Heart right ventricle (tissue), 16 donors: ENCODE measurements around the gene KLHL30. TPM values are rescaled to one million over a fixed set of nuclear protein-coding genes. Genes with fewer than 3 reads are reported as not detected.

Experiments
- ATAC-seq, 8 donors: fragments of 200-7000 bp; cut with Tn5 transposase; one replicate each; pipeline ENCODE4 v1.9.1; 2020; ENCODE audit warnings: mild to moderate bottlenecking in 8 of 8, moderate library complexity in 8 of 8, moderate number of reproducible peaks in 1 of 8
- DNase-seq, 2 donors: peaks; one replicate each; pipeline ENCODE4 v3.0.0-alpha.2; 2020
- H3K27ac ChIP-seq, 10 donors: fragments of 200-600 bp; sonication (generic) in 2 of 10; one replicate each; pipeline versions ENCODE4 v1.5.0 to v1.8.0; 2020 to 2022; ENCODE audit warnings: mild to moderate bottlenecking in 3 of 10
- H3K27me3 ChIP-seq, 7 donors: fragments of 200-600 bp; one replicate each; pipeline ENCODE4 v1.8.0; 2021 to 2022; ENCODE audit warnings: mild to moderate bottlenecking in 2 of 7
- H3K36me3 ChIP-seq, 9 donors: fragments of 200-600 bp; sonication (generic) in 1 of 9; one replicate each; pipeline versions ENCODE4 v1.5.0 to v1.8.0; 2020 to 2022; ENCODE audit warnings: mild to moderate bottlenecking in 2 of 9
- H3K4me1 ChIP-seq, 9 donors: fragments of 200-600 bp; sonication (generic) in 1 of 9; one replicate each; pipeline versions ENCODE4 v1.5.0 to v1.8.0; 2020 to 2022; ENCODE audit warnings: mild to moderate bottlenecking in 4 of 9
- H3K4me3 ChIP-seq, 10 donors: fragments of 200-600 bp; sonication (generic) in 2 of 10; one replicate each; pipeline versions ENCODE4 v1.5.0 to v1.8.0; 2020 to 2022; ENCODE audit warnings: mild to moderate bottlenecking in 7 of 10, moderate library complexity in 2 of 10
- H3K9me3 ChIP-seq, 11 donors: fragments of 200-600 bp in 10 of 11; sonication (generic) in 2 of 11; one replicate each; pipeline versions ENCODE4 v1.5.0 to v1.8.0; 2013 to 2022; ENCODE audit warnings: mild to moderate bottlenecking in 2 of 11, control low read depth in 1 of 11, moderate library complexity in 1 of 11
- WGBS, 2 donors: extraction: QIAGEN DNeasy Blood & Tissue Kit; methylation state at CpG; one replicate each; pipeline ENCODE4 v1.1.7; 2013; ENCODE audit warnings: inconsistent platforms in 1 of 2; 5-methylcytosine and 5-hydroxymethylcytosine counted together
- intact Hi-C, 10 donors: fragments of 100-400 bp; cut with DNase I; formaldehyde crosslinking; loops; one replicate each; pipeline versions ENCODE4 v1.11.1 to v1.14.2; 2022
- polyA plus RNA-seq, 2 donors: library from polyadenylated mRNA; stranded (reverse); fragments of 200-250 nt; gene quantifications; one replicate each; pipeline ENCODE4 v1.2.3, GENCODE V29; 2013
- total RNA-seq, 10 donors: library from RNA; stranded (reverse); fragmentation: NEBNext Ultra II Directional in 3 of 10; extraction: Animal tissue kit (Norgen Biotek cat#: 25700) in 3 of 10; gene quantifications; one replicate each; pipeline versions ENCODE4 v1.2.1 to v1.2.4, GENCODE V29; 2021 to 2023
- TF ChIP-seq, protein P1 (sequence below), 9 donors: fragments of 200-600 bp; sonication (generic) in 2 of 9; IDR thresholded peaks; one replicate each; pipeline versions ENCODE4 v1.5.0 to v1.8.0; 2021 to 2022; ENCODE audit warnings: antibody characterized with exemption in 9 of 9, mild to moderate bottlenecking in 5 of 9, moderate library complexity in 1 of 9
- donor health status: Arrhythmogenic right ventricular cardiomyopathy.
- donor health status: ischemic (EF 13 %, LVEDD 7.1; RV severe dilation, severe dysfunction).
- donor health status: healthy with polysubstance abuse.
- donor health status: DM: no; HTN: yes; CAD: no.
- donor health status: DM: no; HTN: no; CAD: no.
- donor health status: ischemic (EF 25% LVEDD 6.9; RV normal size, moderate dysfunction).
- donor health status: ischemic (EF 25% LVEDD 5.7; RV mildly dilated, moderate dysfunction).
- donor health status: healthy.
- donor health status: DM: yes; HTN: yes; CAD: no.
- donor health status: Ischemic cardiomyopathy.
- donor health status: ischemic (EF 35%, LVEDD 5.7; RV mildly dilated, moderate dysfunction).
- donor health status: nonischemic (EF 11% LVEDD 7.7; RV severe dilation, severe dysfunction).
- donor health status: DM: yes; HTN: yes; CAD: no.
- donor health status: PGD.
- donor health status: ischemic (EF 29% LVEDD 5.4; RV normal size, mild dysfunction).
- donor health status: nonischemic (EF 23%, LVEDD 6.1; RV moderate dilation, normal function).

KLHL30 gene
- total and polyA plus RNA-seq, 12 donors = 3.0 to 30.1 (median 25.9) TPM

DNA sequence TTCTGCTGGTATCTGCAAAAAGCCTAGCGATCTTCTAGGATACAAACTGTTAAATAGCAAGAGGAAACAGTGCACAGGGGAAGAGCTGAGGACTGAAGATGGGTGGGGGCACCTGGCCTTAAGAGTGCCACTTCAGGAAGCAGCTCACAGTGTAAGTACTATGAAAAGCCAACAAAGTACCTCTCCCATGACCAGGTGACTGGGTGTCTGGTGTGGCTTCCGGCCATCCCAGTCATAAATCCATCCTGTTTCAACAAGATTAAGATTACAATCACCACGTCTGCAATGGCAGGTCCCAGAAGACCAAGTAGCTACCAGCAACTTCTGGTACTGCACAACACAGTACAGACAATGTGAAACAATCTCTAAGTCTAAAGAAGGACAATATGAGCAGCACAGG is 36.2 kb downstream of the KLHL30 start:
- intact Hi-C loops = no loop called here
- Histone ChIP-seq H3K4me3 (no peak overlapping the region), H3K9me3 (no peaks in the 10 kb centered on the region), H3K27ac (no peak overlapping the region), H3K36me3 (peaks cover 0 to 100% (median 64%) of the 10 kb centered on the region in 9 donors), H3K4me1 (peaks cover 0 to 13% (median 8%) of the 10 kb centered on the region in 9 donors), H3K27me3 (no peaks in the 10 kb centered on the region)
- TF ChIP-seq, protein P1, sequence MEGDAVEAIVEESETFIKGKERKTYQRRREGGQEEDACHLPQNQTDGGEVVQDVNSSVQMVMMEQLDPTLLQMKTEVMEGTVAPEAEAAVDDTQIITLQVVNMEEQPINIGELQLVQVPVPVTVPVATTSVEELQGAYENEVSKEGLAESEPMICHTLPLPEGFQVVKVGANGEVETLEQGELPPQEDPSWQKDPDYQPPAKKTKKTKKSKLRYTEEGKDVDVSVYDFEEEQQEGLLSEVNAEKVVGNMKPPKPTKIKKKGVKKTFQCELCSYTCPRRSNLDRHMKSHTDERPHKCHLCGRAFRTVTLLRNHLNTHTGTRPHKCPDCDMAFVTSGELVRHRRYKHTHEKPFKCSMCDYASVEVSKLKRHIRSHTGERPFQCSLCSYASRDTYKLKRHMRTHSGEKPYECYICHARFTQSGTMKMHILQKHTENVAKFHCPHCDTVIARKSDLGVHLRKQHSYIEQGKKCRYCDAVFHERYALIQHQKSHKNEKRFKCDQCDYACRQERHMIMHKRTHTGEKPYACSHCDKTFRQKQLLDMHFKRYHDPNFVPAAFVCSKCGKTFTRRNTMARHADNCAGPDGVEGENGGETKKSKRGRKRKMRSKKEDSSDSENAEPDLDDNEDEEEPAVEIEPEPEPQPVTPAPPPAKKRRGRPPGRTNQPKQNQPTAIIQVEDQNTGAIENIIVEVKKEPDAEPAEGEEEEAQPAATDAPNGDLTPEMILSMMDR (IDR thresholded peaks at IDR 0.05) = no peak
- WGBS, 2 donors = 84 to 85% methylated on average over 3 of the region's 3 CpGs
- no peak for DNase-seq
- ATAC-seq = no peak

DNA sequence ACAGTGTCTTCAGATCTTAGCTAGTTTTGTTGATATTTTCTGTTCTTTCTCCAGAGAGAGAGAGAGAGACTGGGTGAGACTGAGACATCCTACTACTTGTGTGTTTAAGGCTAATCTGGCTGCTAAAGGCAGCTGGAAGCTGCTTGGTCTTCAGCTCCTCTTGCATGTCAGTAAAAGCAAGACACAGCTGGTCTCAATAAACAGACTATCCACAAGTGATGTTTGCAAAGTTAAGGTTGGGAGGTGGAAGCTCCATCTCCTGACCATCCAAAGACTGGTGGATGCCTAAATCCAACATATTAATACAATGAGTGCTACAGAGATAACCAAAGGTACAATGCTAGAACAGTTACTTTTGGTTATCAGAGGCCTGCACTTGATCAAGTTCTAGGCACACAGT is 38.1 kb downstream of the KLHL30 start:
- ATAC-seq (no peak), DNase-seq (no peak)
- H3K36me3 ChIP-seq = peaks cover 0 to 100% (median 70%) of the 10 kb centered on the region in 9 donors
- TF ChIP-seq, protein P1 (IDR thresholded peaks at IDR 0.05) = no peak
- H3K9me3 ChIP-seq = no peaks in the 10 kb centered on the region
- no peak overlapping the region for H3K4me3 ChIP-seq
- H3K27me3 ChIP-seq = no peaks in the 10 kb centered on the region
- no peak overlapping the region for H3K27ac ChIP-seq
- intact Hi-C loops = no loop called here
- H3K4me1 ChIP-seq = no peaks in the 10 kb centered on the region

DNA sequence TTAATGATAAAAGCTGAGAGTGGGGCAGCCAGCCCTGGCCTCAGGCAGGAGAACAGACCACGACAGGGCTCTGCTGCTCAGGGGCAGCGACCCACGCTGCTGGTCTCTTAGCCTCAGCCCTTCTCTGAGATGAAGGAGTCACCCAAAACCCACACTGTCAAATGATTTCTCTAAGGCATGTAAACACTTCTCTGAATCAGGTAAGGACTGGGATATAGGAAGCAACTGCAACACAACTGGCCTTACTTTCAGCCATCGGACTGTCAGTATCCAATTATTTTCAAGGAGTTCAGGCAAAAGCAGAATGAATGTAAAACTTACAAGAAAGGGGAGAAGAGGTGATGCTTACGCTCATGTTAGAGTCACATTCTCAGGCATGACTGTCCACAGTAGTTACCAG is 42.1 kb downstream of the KLHL30 start:
- intact Hi-C loops = loop anchor here in 1 of 10 donors (10.0 kb wide), 1 partner anchor 74 kb away; no protein-coding TSS in a partner anchor
- Histone ChIP-seq H3K27ac (no peak overlapping the region), H3K27me3 (no peaks in the 10 kb centered on the region), H3K36me3 (peaks cover 0 to 100% (median 83%) of the 10 kb centered on the region in 9 donors), H3K9me3 (no peaks in the 10 kb centered on the region), H3K4me1 (peaks cover 0 to 11% (median 0%) of the 10 kb centered on the region in 9 donors), H3K4me3 (no peak overlapping the region)
- whole genome bisulfite sequencing, 2 donors = 89 to 94% methylated on average over 5 of the region's 5 CpGs
- TF ChIP-seq, protein P1 (IDR thresholded peaks at IDR 0.05) = no peak
- no peak for ATAC-seq
- no peak for DNase-seq

DNA sequence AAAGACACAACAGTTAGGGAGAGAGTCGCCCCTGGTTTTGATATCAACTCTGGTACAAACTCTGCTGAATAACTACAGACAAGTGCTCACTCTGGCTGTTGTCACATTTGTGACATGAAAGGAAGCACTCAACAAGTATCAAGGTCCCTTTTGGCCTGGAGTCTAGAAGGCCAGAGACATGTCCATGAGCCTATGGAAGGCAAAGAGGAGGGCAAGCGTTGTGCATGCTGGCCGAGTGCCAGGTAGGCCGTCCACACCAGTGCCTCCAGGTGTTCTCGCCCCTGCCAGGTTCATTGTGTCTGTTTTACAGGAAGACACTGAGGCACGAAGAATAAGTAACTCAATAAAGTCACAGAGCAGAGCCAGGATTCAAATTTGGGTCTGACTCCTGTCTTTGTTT is 43.9 kb downstream of the KLHL30 start:
- intact Hi-C loops = loop anchor here in 1 of 10 donors (10.0 kb wide), 1 partner anchor 72 kb away; no protein-coding TSS in a partner anchor
- Histone ChIP-seq H3K36me3 (peaks cover 0 to 100% (median 96%) of the 10 kb centered on the region in 9 donors), H3K4me1 (peaks cover 0 to 18% (median 0%) of the 10 kb centered on the region in 9 donors), H3K27ac (no peak overlapping the region), H3K9me3 (no peaks in the 10 kb centered on the region), H3K27me3 (no peaks in the 10 kb centered on the region), H3K4me3 (no peak overlapping the region)
- DNase-seq (no peak), ATAC-seq (peak in 3 of 8 donors; percentile 50 to 57 (median 56))
- 53 to 67% methylated on average over 6 of the region's 6 CpGs for WGBS, 2 donors
- TF ChIP-seq, protein P1 (IDR thresholded peaks at IDR 0.05) = no peak
